H9 (cell line): Measurements from ENCODE around the gene HEMGN. TPM values are rescaled to one million over a fixed set of nuclear protein-coding genes. Genes with fewer than 3 reads are reported as not detected.

Experiments used
- DNase-seq: peaks from one replicate; pipeline ENCODE4 v3.0.0-alpha.2; 2017
- H2AFZ ChIP-seq: one replicate; pipeline ENCODE4 v1.6.1; 2013; ENCODE audit warnings: mild to moderate bottlenecking, low read length, control low read depth, moderate library complexity
- H2AK5ac ChIP-seq: 2 replicates; pipeline ENCODE4 v1.6.1; 2013; ENCODE audit warnings: low read length, control low read depth, mixed read lengths; ENCODE audit not compliant: insufficient read length
- H2BK120ac ChIP-seq: one replicate; pipeline ENCODE4 v1.6.1; 2013; ENCODE audit warnings: low read depth, mild to moderate bottlenecking, low read length, control low read depth, inconsistent platforms; ENCODE audit not compliant: poor library complexity, severe bottlenecking
- H2BK12ac ChIP-seq: 2 replicates; pipeline ENCODE4 v1.6.1; 2013; ENCODE audit warnings: low read length, control low read depth, mixed read lengths, low read depth; ENCODE audit not compliant: insufficient read length
- H2BK15ac ChIP-seq: 2 replicates; pipeline ENCODE4 v1.6.1; 2013; ENCODE audit warnings: low read depth, low read length, control low read depth
- H2BK20ac ChIP-seq: one replicate; pipeline ENCODE4 v1.6.1; 2013; ENCODE audit warnings: low read depth, mild to moderate bottlenecking, low read length, control low read depth, inconsistent platforms; ENCODE audit not compliant: poor library complexity, severe bottlenecking
- H2BK5ac ChIP-seq: 2 replicates; pipeline ENCODE4 v1.6.1; 2013; ENCODE audit warnings: low read length, control low read depth, mixed read lengths; ENCODE audit not compliant: insufficient read length
- H3K14ac ChIP-seq: 2 replicates; pipeline ENCODE4 v1.6.1; 2013; ENCODE audit warnings: low read length, control low read depth; ENCODE audit not compliant: insufficient read depth
- H3K18ac ChIP-seq: 2 replicates; pipeline ENCODE4 v1.6.1; 2013; ENCODE audit warnings: low read depth, mild to moderate bottlenecking, mixed read lengths, low read length, control low read depth; ENCODE audit not compliant: insufficient read length
- H3K23ac ChIP-seq: 2 replicates; pipeline ENCODE4 v1.6.1; 2013; ENCODE audit warnings: low read length, control low read depth, mixed read lengths, low read depth; ENCODE audit not compliant: insufficient read length
- H3K23me2 ChIP-seq: 2 replicates; pipeline ENCODE4 v1.6.1; 2013; ENCODE audit warnings: low read depth, mild to moderate bottlenecking, mixed read lengths, low read length, control low read depth; ENCODE audit not compliant: insufficient read length, poor library complexity, severe bottlenecking
- H3K27ac ChIP-seq: 2 replicates; pipeline ENCODE4 v1.5.1; 2013; ENCODE audit warnings: low read length, control low read depth, mixed read lengths, low read depth; ENCODE audit not compliant: insufficient read length
- H3K27me3 ChIP-seq: 2 replicates; pipeline ENCODE4 v1.6.1; 2013; ENCODE audit warnings: low read length, control low read depth, inconsistent platforms; ENCODE audit not compliant: insufficient read depth
- H3K4ac ChIP-seq: 2 replicates; pipeline ENCODE4 v1.6.1; 2013; ENCODE audit warnings: low read depth, mild to moderate bottlenecking, control low read depth, inconsistent platforms, low read length, moderate library complexity
- H3K4me1 ChIP-seq: 2 replicates; pipeline ENCODE4 v1.6.1; 2013; ENCODE audit warnings: low read length, control low read depth, inconsistent platforms; ENCODE audit not compliant: insufficient read depth
- H3K4me2 ChIP-seq: 2 replicates; pipeline ENCODE4 v1.6.1; 2013; ENCODE audit warnings: low read length, control low read depth, mixed read lengths; ENCODE audit not compliant: insufficient read length, insufficient read depth
- H3K56ac ChIP-seq: 2 replicates; pipeline ENCODE4 v1.6.1; 2013; ENCODE audit warnings: low read depth, mild to moderate bottlenecking, mixed read lengths, low read length, control low read depth; ENCODE audit not compliant: insufficient read length
- H3K79me1 ChIP-seq: 2 replicates; pipeline ENCODE4 v1.6.1; 2013; ENCODE audit warnings: low read depth, mild to moderate bottlenecking, moderate library complexity, low read length, control low read depth, inconsistent platforms; ENCODE audit not compliant: insufficient read depth, poor library complexity, severe bottlenecking
- H3K79me2 ChIP-seq: 2 replicates; pipeline ENCODE4 v1.6.1; 2013; ENCODE audit warnings: low read length, control low read depth, inconsistent platforms; ENCODE audit not compliant: insufficient read depth
- H3K9ac ChIP-seq: 2 replicates; pipeline ENCODE4 v1.6.1; 2013; ENCODE audit warnings: low read length, control low read depth, mixed read lengths; ENCODE audit not compliant: insufficient read length; ENCODE audit errors: extremely low read depth
- H3K9me3 ChIP-seq: one replicate; pipeline ENCODE4 v1.6.1; 2013; ENCODE audit warnings: low read depth, low read length, inconsistent platforms; ENCODE audit not compliant: control insufficient read depth
- H3T11ph ChIP-seq: one replicate; pipeline ENCODE4 v1.6.1; 2013; ENCODE audit warnings: mild to moderate bottlenecking, low read length, control low read depth, inconsistent platforms
- H4K20me1 ChIP-seq: one replicate; pipeline ENCODE4 v1.6.1; 2013; ENCODE audit not compliant: control insufficient read depth, insufficient read length, insufficient read depth
- H4K5ac ChIP-seq: 2 replicates; pipeline ENCODE4 v1.6.1; 2013; ENCODE audit warnings: low read depth, mild to moderate bottlenecking, mixed read lengths, low read length, control low read depth; ENCODE audit not compliant: insufficient read length
- H4K8ac ChIP-seq: replicated peaks from 2 replicates; pipeline ENCODE4 v1.6.1; 2013; ENCODE audit warnings: low read length, control low read depth, mixed read lengths, low read depth; ENCODE audit not compliant: insufficient read length
- H4K91ac ChIP-seq: 2 replicates; pipeline ENCODE4 v1.6.1; 2013; ENCODE audit warnings: low read depth, mild to moderate bottlenecking, moderate library complexity, mixed read lengths, low read length, control low read depth; ENCODE audit not compliant: insufficient read length
- H3K27ac Mint-ChIP-seq, 3 experiments: 2 replicates in 2 of 3; 3 replicates in 1 of 3; pipeline ENCODE4 v1.8.0; 2020 to 2021; ENCODE audit warnings: mixed read lengths in 3 of 3, mild to moderate bottlenecking in 1 of 3, moderate library complexity in 1 of 3
- H3K27me3 Mint-ChIP-seq: 2 replicates; pipeline ENCODE4 v1.8.0; 2021; ENCODE audit warnings: low read depth, mild to moderate bottlenecking, moderate library complexity, mixed read lengths
- H3K36me3 Mint-ChIP-seq, 3 experiments: 2 replicates in 2 of 3; 3 replicates in 1 of 3; pipeline ENCODE4 v1.8.0; 2020 to 2021; ENCODE audit warnings: low read depth in 3 of 3, mixed read lengths in 3 of 3; ENCODE audit not compliant: insufficient read depth in 1 of 3
- H3K4me1 Mint-ChIP-seq, 2 experiments: 2 replicates each; pipeline ENCODE4 v1.8.0; 2020; ENCODE audit warnings: mixed read lengths in 2 of 2
- H3K4me3 Mint-ChIP-seq, 2 experiments: 2 replicates in 1 of 2; 3 replicates in 1 of 2; pipeline ENCODE4 v1.8.0; 2020 to 2021; ENCODE audit warnings: mild to moderate bottlenecking in 2 of 2, mixed read lengths in 2 of 2, moderate library complexity in 1 of 2
- H3K9me3 Mint-ChIP-seq, 2 experiments: 2 replicates in 1 of 2; 3 replicates in 1 of 2; pipeline ENCODE4 v1.8.0; 2020; ENCODE audit warnings: mild to moderate bottlenecking in 2 of 2, mixed read lengths in 2 of 2, moderate library complexity in 1 of 2
- CTCF ChIP-seq: fragments of 200-600 bp; sonication (generic); conservative IDR thresholded peaks from 3 replicates; pipeline ENCODE4 v1.8.0; 2021; ENCODE audit warnings: antibody characterized with exemption, mild to moderate bottlenecking
- WGBS: extraction: QIAGEN DNeasy Blood & Tissue Kit; methylation state at CpG from one replicate; pipeline ENCODE4 v1.1.7; 2013; ENCODE audit warnings: missing lambda C conversion rate, low lambda C conversion rate, mixed read lengths; ENCODE audit not compliant: insufficient read length; ENCODE audit errors: extremely low coverage; 5-methylcytosine and 5-hydroxymethylcytosine counted together
- total RNA-seq: library from RNA; stranded (reverse); gene quantifications from 2 replicates; pipeline ENCODE4 v1.2.1, GENCODE V29; 2021

HEMGN gene
- total RNA-seq, 1 experiment from 2014 or later: not detected

GRCh38 chr9:97982683-97983588, 45.0 kb upstream of the HEMGN start, which contains the start of gene ANP32B:
ANP32B (plus strand) TSS chr9:97983341; CDS start chr9:97983556, 215 bp downstream.
- Histone ChIP-seq H3K4me1 (no peaks in the 10 kb centered on the region), H3K14ac (peak within 1 kb of the TSS; percentile 89), H3K18ac (peak within 1 kb of the TSS; percentile 91), H4K91ac (no peak within 1 kb of the TSS), H2BK5ac (no peak within 1 kb of the TSS), H3K9ac (peak within 1 kb of the TSS; percentile 81), H4K8ac (no peak within 1 kb of the TSS), H4K5ac (peak within 1 kb of the TSS; percentile 56), H3K23me2 (peaks cover 9% of the 10 kb centered on the region), H3K4me2 (peak within 1 kb of the TSS; percentile 40), H3T11ph (no peak within 1 kb of the TSS), H2BK15ac (no peak within 1 kb of the TSS), H2AFZ (no peak within 1 kb of the TSS), H3K56ac (no peak within 1 kb of the TSS), H3K4ac (no peak within 1 kb of the TSS; the same call in 1 of the 2 replicates), H2BK120ac (no peak within 1 kb of the TSS), H2BK12ac (no peak within 1 kb of the TSS), H3K27ac (no peak within 1 kb of the TSS), H3K23ac (no peak within 1 kb of the TSS), H2AK5ac (no peak within 1 kb of the TSS), H3K27me3 (peaks cover 51% of the 10 kb centered on the region), H2BK20ac (no peak within 1 kb of the TSS), H3K79me2 (peaks cover 6% of the 10 kb centered on the region; the same call in 1 of the 2 replicates), H3K9me3 (no peaks in the 10 kb centered on the region), H3K79me1 (peaks cover 7% of the 10 kb centered on the region), H4K20me1 (peaks cover 2% of the 10 kb centered on the region)
- no CpG with 5 or more reads among the region's 105 CpGs for WGBS
- H3K4me1 Mint-ChIP-seq: peaks cover 4 to 6% of the 10 kb centered on the region in 2 experiments; a peak in 3 of 4 replicates
- peak within 1 kb of the TSS; percentile 75 to 80 for H3K4me3 Mint-ChIP-seq
- peaks cover 0 to 3% (median 0%) of the 10 kb centered on the region in 3 experiments; a peak in 1 of 7 replicates for H3K36me3 Mint-ChIP-seq
- peak; percentile 78 for TF ChIP-seq CTCF
- no peak within 1 kb of the TSS; a peak in 1 of 7 replicates for H3K27ac Mint-ChIP-seq
- H3K9me3 Mint-ChIP-seq: peaks cover 3 to 10% of the 10 kb centered on the region in 2 experiments
- DNase-seq: peak; percentile 84
- H3K27me3 Mint-ChIP-seq: peaks cover 73% of the 10 kb centered on the region
